ENCODE results near the gene COBL. TPM values are rescaled to one million over a fixed set of nuclear protein-coding genes. Genes with fewer than 3 reads are reported as not detected.

Gene COBL
- total RNA-seq, 3 donors from 2014 or later: 2.2 to 37.3 (median 16.1) TPM

DNA sequence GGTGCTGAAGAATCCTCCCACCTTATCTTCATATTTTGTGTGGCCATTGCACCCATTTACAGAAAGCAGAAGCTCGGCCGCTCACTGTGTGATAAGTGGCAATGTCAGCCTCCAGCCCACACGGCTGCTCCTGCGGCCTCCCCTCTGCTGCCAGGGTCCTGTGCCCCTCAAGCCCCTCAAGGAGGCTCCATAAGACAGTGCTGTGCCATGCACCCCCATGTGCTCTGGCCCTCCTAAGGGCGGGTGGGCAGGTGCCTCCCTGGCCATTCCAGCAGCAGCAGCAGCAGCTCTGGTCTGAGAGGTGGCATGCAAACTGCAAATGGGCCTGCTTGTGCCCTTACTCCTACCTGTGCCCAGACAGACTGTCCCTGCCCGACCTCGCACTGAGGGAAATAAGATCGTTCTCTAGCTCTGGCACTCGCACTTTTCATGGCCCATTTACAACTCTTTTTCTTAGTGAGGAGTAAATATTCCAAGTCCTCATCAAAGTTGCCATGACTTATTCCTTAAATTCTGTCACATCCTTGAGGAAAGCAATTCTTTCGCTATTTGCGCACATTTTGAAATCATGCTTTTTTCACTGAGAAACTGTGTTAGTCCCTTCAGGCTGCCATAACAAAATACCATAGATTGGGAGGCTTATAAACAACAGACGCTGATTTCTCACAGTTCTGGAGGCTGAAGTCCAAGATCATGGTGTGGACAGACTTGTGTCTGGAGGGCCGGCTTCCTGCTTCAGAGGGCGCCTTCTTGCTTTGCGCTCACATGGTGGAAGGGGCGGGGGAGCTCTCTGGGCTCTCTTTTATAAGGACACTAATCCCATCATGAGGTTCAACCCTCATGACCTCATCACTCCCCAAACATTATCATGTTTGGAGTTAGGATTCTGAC is 187.8 kb downstream of the COBL start:
- TF ChIP-seq POLR2AphosphoS5 (IDR thresholded peaks at IDR 0.05) (no peak), POLR2A (IDR thresholded peaks at IDR 0.05) (no peak)
- TF ChIP-seq, protein P1, sequence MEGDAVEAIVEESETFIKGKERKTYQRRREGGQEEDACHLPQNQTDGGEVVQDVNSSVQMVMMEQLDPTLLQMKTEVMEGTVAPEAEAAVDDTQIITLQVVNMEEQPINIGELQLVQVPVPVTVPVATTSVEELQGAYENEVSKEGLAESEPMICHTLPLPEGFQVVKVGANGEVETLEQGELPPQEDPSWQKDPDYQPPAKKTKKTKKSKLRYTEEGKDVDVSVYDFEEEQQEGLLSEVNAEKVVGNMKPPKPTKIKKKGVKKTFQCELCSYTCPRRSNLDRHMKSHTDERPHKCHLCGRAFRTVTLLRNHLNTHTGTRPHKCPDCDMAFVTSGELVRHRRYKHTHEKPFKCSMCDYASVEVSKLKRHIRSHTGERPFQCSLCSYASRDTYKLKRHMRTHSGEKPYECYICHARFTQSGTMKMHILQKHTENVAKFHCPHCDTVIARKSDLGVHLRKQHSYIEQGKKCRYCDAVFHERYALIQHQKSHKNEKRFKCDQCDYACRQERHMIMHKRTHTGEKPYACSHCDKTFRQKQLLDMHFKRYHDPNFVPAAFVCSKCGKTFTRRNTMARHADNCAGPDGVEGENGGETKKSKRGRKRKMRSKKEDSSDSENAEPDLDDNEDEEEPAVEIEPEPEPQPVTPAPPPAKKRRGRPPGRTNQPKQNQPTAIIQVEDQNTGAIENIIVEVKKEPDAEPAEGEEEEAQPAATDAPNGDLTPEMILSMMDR (IDR thresholded peaks at IDR 0.05): no peak
- no peak for DNase-seq (ENCODE audit: low spot score in 2 of 2)

GRCh38 chr7:51127618-51127904 is 189.0 kb downstream of the COBL start:
- peaks cover 0 to 13% of the 10 kb centered on the region in 2 donors for H3K4me1 ChIP-seq
- DNase-seq (ENCODE audit: low spot score in 2 of 2): no peak
- intact Hi-C loops (cut with DNase I; ENCODE audit: low total_unique reads): no loop called here

More for the DNA sequence above, 187.8 kb downstream of the COBL start:
- intact Hi-C loops (cut with DNase I; ENCODE audit: low total_unique reads): no loop called here
- Histone ChIP-seq H3K36me3 (no peaks in the 10 kb centered on the region), H3K4me1 (peaks cover 0 to 5% of the 10 kb centered on the region in 2 donors), H3K9me3 (peaks cover 0 to 3% of the 10 kb centered on the region in 2 donors), H3K27me3 (no peaks in the 10 kb centered on the region), H3K4me3 (no peak overlapping the region), H3K27ac (no peak overlapping the region)

DNA sequence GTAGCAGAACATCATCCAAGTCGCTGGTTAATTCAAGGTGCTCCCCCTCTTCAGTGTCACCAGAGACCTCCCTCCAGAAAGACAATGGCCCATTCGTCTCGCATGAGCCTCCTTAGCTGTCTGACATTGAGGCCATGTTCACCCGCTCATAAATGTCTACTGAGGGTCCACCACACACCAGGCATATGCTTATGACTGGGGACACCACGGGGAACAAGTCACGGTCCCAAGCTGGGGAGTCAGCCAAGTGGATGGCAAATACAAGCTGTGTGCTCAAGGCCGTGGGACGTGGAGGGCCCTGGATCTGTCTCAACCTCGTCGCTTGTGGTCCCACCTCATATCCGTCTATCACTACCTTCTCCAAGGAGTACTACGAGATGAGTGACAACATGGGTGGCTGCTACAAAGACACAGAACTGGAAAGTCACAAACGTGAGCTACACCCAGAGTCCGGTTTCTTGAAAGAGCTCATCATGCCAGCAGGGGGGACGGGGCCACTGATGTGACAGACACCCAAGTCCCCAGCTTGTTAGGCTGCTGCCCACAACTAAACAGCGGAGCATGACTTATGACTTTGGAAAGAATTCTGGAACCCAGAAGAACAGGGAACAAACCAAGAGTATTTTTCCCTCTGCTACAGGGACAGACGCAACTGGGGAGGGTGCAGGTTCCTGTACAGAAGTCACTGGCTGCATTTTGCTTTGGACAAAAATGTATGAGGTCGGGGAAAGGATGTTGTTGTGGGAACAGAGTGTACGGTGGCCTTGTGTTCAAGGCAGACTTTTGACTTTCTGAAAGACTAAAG is 189.6 kb downstream of the COBL start:
- H3K9me3 ChIP-seq: no peaks in the 10 kb centered on the region

More at GRCh38 chr7:51127618-51127904, 189.0 kb downstream of the COBL start:
- Histone ChIP-seq H3K27ac (no peak overlapping the region), H3K4me3 (no peak overlapping the region), H3K27me3 (no peaks in the 10 kb centered on the region), H3K9me3 (peaks cover 0 to under 1% of the 10 kb centered on the region in 2 donors), H3K36me3 (no peaks in the 10 kb centered on the region)
- TF ChIP-seq, protein P1 (IDR thresholded peaks at IDR 0.05): no peak
- no peak for TF ChIP-seq POLR2A (IDR thresholded peaks at IDR 0.05)
- TF ChIP-seq POLR2AphosphoS5 (IDR thresholded peaks at IDR 0.05): no peak

DNA sequence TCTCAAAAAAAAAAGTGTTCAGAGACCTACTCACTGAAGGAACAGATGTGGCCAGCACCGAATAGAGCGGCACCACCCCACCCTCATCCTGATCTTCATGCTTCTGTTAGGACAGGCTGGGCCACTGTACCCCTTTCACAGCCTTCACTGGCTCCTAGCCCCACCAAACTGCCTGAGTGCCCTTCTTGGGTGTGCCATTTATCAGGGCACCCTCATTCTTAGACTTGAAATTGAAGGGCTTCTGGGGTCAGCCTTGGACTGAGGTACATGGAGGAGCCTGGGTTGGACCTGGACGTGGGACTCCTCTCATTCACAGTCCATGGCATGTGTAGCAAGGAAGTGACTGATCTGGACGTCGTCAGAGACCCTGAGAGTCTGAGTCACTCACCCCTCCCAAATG is 190.3 kb downstream of the COBL start:
- Histone ChIP-seq H3K36me3 (no peaks in the 10 kb centered on the region), H3K27me3 (no peaks in the 10 kb centered on the region), H3K4me1 (peaks cover 0 to 13% of the 10 kb centered on the region in 2 donors), H3K27ac (no peak overlapping the region), H3K4me3 (no peak overlapping the region), H3K9me3 (no peaks in the 10 kb centered on the region)
- no peak for DNase-seq (ENCODE audit: low spot score in 2 of 2)
- TF ChIP-seq POLR2A (IDR thresholded peaks at IDR 0.05) (no peak), POLR2AphosphoS5 (IDR thresholded peaks at IDR 0.05) (no peak)
- TF ChIP-seq, protein P1 (IDR thresholded peaks at IDR 0.05): no peak
- intact Hi-C loops (cut with DNase I; ENCODE audit: low total_unique reads): no loop called here

More for the DNA sequence above, 189.6 kb downstream of the COBL start:
- Histone ChIP-seq H3K27me3 (no peaks in the 10 kb centered on the region), H3K36me3 (no peaks in the 10 kb centered on the region), H3K4me1 (peaks cover 0 to 13% of the 10 kb centered on the region in 2 donors), H3K27ac (no peak overlapping the region), H3K4me3 (no peak overlapping the region)
- intact Hi-C loops (cut with DNase I; ENCODE audit: low total_unique reads): no loop called here
- TF ChIP-seq POLR2AphosphoS5 (IDR thresholded peaks at IDR 0.05) (no peak), POLR2A (IDR thresholded peaks at IDR 0.05) (no peak)
- TF ChIP-seq, protein P1 (IDR thresholded peaks at IDR 0.05): no peak
- no peak for DNase-seq (ENCODE audit: low spot score in 2 of 2)

GRCh38 chr7:51124321-51124720 is 192.3 kb downstream of the COBL start:
- H3K4me1 ChIP-seq: peaks cover 0 to 13% of the 10 kb centered on the region in 2 donors
- no peak for DNase-seq (ENCODE audit: low spot score in 2 of 2)
- no peaks in the 10 kb centered on the region for H3K27me3 ChIP-seq
- no peaks in the 10 kb centered on the region for H3K9me3 ChIP-seq
- no peak for TF ChIP-seq POLR2A (IDR thresholded peaks at IDR 0.05)
- no peak for TF ChIP-seq POLR2AphosphoS5 (IDR thresholded peaks at IDR 0.05)
- TF ChIP-seq, protein P1 (IDR thresholded peaks at IDR 0.05): no peak
- H3K4me3 ChIP-seq: no peak overlapping the region
- H3K27ac ChIP-seq: peak overlapping the region in 1 of 2 donors; percentile 81
- intact Hi-C loops (cut with DNase I; ENCODE audit: low total_unique reads): no loop called here
- H3K36me3 ChIP-seq: no peaks in the 10 kb centered on the region
